GM12878 (cell line): Measurements from ENCODE around the gene VDR. TPM values are rescaled to one million over a fixed set of nuclear protein-coding genes. Genes with fewer than 3 reads are reported as not detected.
A peak's percentile ranks its signal among the peaks of the same experiment; 100 is the strongest.

ENCODE experiments used
- ATAC-seq: fragments of 200-7000 bp; cut with Tn5 transposase; 3 replicates; pipeline ENCODE4 v1.9.1; 2020; ENCODE audit warnings: mild to moderate bottlenecking, moderate library complexity
- BruUV-seq: library from RNA; stranded (reverse); fragments of 400-500 nt; replicated peaks from 2 replicates; lab custom pipeline; 2021; lab: Mats Ljungman, UMichigan
- CTCF ChIA-PET: fragments of 300-600 bp; sonication (Branson Sonifier 250); formaldehyde crosslinking; extraction: SDS; loops from one replicate; lab custom pipeline; 2021; ENCODE audit warnings: inconsistent platforms; lab: Yijun Ruan, JAX
- POLR2A ChIA-PET: fragments of 350-600 bp; formaldehyde crosslinking; extraction: SDS; loops from one replicate; lab custom pipeline; 2021; ENCODE audit warnings: inconsistent platforms; lab: Charles Lee
- RAD21 ChIA-PET: fragments of 300-600 bp; sonication (Branson Sonifier 250); formaldehyde crosslinking; loops from one replicate; lab custom pipeline; 2023; ENCODE audit warnings: antibody characterized with exemption; ENCODE audit not compliant: unreplicated experiment; lab: Charles Lee
- SMC1A ChIA-PET: fragments of 300-600 bp; sonication (Branson Sonifier 250); formaldehyde crosslinking; loops from one replicate; lab custom pipeline; 2023; ENCODE audit not compliant: unreplicated experiment, uncharacterized antibody; lab: Charles Lee
- DNase-seq: peaks from one replicate; pipeline ENCODE4 v3.0.0-alpha.2; 2011; ENCODE audit warnings: low read depth, low spot score
- FAIRE-seq: peaks from 3 replicates; lab custom pipeline; 2011; peaks lifted over from hg19 to GRCh38; lab: Jason Lieb, UNC
- H2AFZ ChIP-seq: 2 replicates; pipeline ENCODE4 v1.6.0; 2011; ENCODE audit warnings: low read depth, low read length, control low read depth; ENCODE audit not compliant: control insufficient read depth
- H3K27ac ChIP-seq: 2 replicates; pipeline ENCODE4 v1.5.1; 2011; ENCODE audit warnings: control low read depth; ENCODE audit not compliant: control insufficient read depth, insufficient read depth
- H3K27me3 ChIP-seq, 2 experiments: replicated peaks in 1 of 2; 2 replicates each; pipeline versions ENCODE4 v1.6.0 to v1.6.1; 2011; ENCODE audit warnings: low read length in 1 of 2; ENCODE audit not compliant: control insufficient read depth in 2 of 2, insufficient read depth in 2 of 2
- H3K36me3 ChIP-seq, 2 experiments: 2 replicates each; pipeline ENCODE4 v1.5.1; 2011; ENCODE audit warnings: low read length in 1 of 2; ENCODE audit not compliant: control insufficient read depth in 2 of 2, insufficient read depth in 2 of 2
- H3K4me1 ChIP-seq: 2 replicates; pipeline ENCODE4 v1.6.1; 2011; ENCODE audit warnings: mild to moderate bottlenecking, low read length, moderate library complexity, mixed read lengths; ENCODE audit not compliant: control insufficient read depth, insufficient read depth
- H3K4me2 ChIP-seq: 2 replicates; pipeline ENCODE4 v1.6.0; 2011; ENCODE audit warnings: control low read depth; ENCODE audit not compliant: control insufficient read depth, insufficient read depth
- H3K4me3 ChIP-seq: fragments of 200-600 bp; sonication (generic); 2 replicates; pipeline ENCODE4 v1.5.1; 2016
- H3K79me2 ChIP-seq: 2 replicates; pipeline ENCODE4 v1.6.0; 2011; ENCODE audit warnings: low read length; ENCODE audit not compliant: control insufficient read depth, insufficient read depth
- H3K9ac ChIP-seq: 2 replicates; pipeline ENCODE4 v1.8.0; 2011; ENCODE audit warnings: low read length, control low read depth, mixed read lengths; ENCODE audit not compliant: control insufficient read depth, insufficient read depth
- H3K9me3 ChIP-seq: replicated peaks from 3 replicates; pipeline ENCODE4 v1.5.1; 2011; ENCODE audit warnings: mild to moderate bottlenecking, low read length; ENCODE audit not compliant: control insufficient read depth, insufficient read depth
- H4K20me1 ChIP-seq: 2 replicates; pipeline ENCODE4 v1.6.0; 2011; ENCODE audit not compliant: control insufficient read depth, insufficient read depth
- BHLHE40 ChIP-seq, 2 experiments: fragments of 450-650 bp in 1 of 2; IDR thresholded peaks; 2 replicates each; pipeline ENCODE4 v1.6.1; 2011 to 2017; ENCODE audit warnings: low read depth in 2 of 2, borderline replicate concordance in 1 of 2, improper control_type of control experiment in 1 of 2, low read length in 1 of 2, mild to moderate bottlenecking in 1 of 2
- CEBPB ChIP-seq, 2 experiments: fragments of 150-350 bp in 1 of 2; IDR thresholded peaks; 2 replicates each; pipeline ENCODE4 v1.6.1; 2012 to 2014; ENCODE audit warnings: low read depth in 2 of 2, low read length in 2 of 2, borderline replicate concordance in 1 of 2, inconsistent platforms in 1 of 2
- CEBPZ ChIP-seq: fragments of 150-350 bp; IDR thresholded peaks from 2 replicates; pipeline ENCODE4 v1.6.1; 2016; ENCODE audit warnings: low read depth, low read length
- CTCF ChIP-seq, 3 experiments: IDR thresholded peaks in 2 of 3; conservative IDR thresholded peaks in 1 of 3; 2 replicates each; pipeline ENCODE4 v1.5.1; 2011; ENCODE audit warnings: low read depth in 3 of 3, low read length in 3 of 3, mild to moderate bottlenecking in 3 of 3, control low read depth in 2 of 3, moderate library complexity in 2 of 3, inconsistent platforms in 1 of 3, mixed read lengths in 1 of 3; ENCODE audit not compliant: control insufficient read depth in 2 of 3, insufficient read depth in 1 of 3; ENCODE audit errors: extremely low read depth in 1 of 3
- ESRRA ChIP-seq: IDR thresholded peaks from 2 replicates; pipeline ENCODE4 v1.6.1; 2012; ENCODE audit warnings: mild to moderate bottlenecking, low read length, improper control_type of control experiment
- FOS ChIP-seq: IDR thresholded peaks from 3 replicates; pipeline ENCODE4 v1.6.1; 2011; ENCODE audit warnings: borderline replicate concordance; ENCODE audit not compliant: insufficient read length; ENCODE audit errors: extremely low read depth
- MEF2A ChIP-seq: IDR thresholded peaks from 2 replicates; pipeline ENCODE4 v1.6.1; 2011; ENCODE audit warnings: low read depth, mild to moderate bottlenecking, low read length, moderate library complexity; ENCODE audit not compliant: insufficient read depth
- RAD21 ChIP-seq: IDR thresholded peaks from 2 replicates; pipeline ENCODE4 v1.6.1; 2011; ENCODE audit warnings: mild to moderate bottlenecking, low read depth, low read length, moderate library complexity; ENCODE audit not compliant: insufficient read depth
- RAD51 ChIP-seq: fragments of 450-650 bp; IDR thresholded peaks from 2 replicates; pipeline ENCODE4 v1.6.1; 2016; ENCODE audit warnings: moderate library complexity, mild to moderate bottlenecking, inconsistent platforms
- RCOR1 ChIP-seq: conservative IDR thresholded peaks from 2 replicates; pipeline ENCODE4 v1.6.1; 2012; ENCODE audit warnings: low read depth, low read length, improper control_type of control experiment
- RUNX3 ChIP-seq: IDR thresholded peaks from 2 replicates; pipeline ENCODE4 v1.6.1; 2012; ENCODE audit warnings: low read length, inconsistent platforms
- SMC3 ChIP-seq: IDR thresholded peaks from 2 replicates; pipeline ENCODE4 v1.6.1; 2011; ENCODE audit warnings: low read length, improper control_type of control experiment, borderline replicate concordance
- SP1 ChIP-seq: IDR thresholded peaks from one replicate; pipeline ENCODE4 v1.6.1; 2011; ENCODE audit warnings: low read depth, low read length
- TAF1 ChIP-seq: IDR thresholded peaks from 2 replicates; pipeline ENCODE4 v1.6.1; 2011; ENCODE audit warnings: mild to moderate bottlenecking, low read depth, low read length, borderline replicate concordance
- TCF3 ChIP-seq: IDR thresholded peaks from 2 replicates; pipeline ENCODE4 v1.6.1; 2012; ENCODE audit warnings: low read depth, mild to moderate bottlenecking, low read length, borderline replicate concordance; ENCODE audit not compliant: insufficient read depth
- WGBS: methylation state at CpG from one replicate; pipeline ENCODE4 v1.1.6; 2016; ENCODE audit warnings: low lambda C conversion rate; ENCODE audit not compliant: insufficient replicate concordance, insufficient coverage; ENCODE audit errors: missing lambda C conversion rate; 5-methylcytosine and 5-hydroxymethylcytosine counted together
- in situ Hi-C: fragments of 300-500 bp; cut with MboI; formaldehyde crosslinking; loops from 9 replicates; pipeline ENCODE4 v1.14.3; 2018; ENCODE audit warnings: mixed read lengths
- intact Hi-C: fragments of 100-400 bp; cut with micrococcal nuclease; formaldehyde crosslinking; loops from one replicate; pipeline ENCODE4 v1.14.2; 2022; ENCODE audit not compliant: unreplicated experiment
- polyA plus RNA-seq, 11 experiments: library from polyadenylated mRNA; depleted of rRNA in 4 of 11; unstranded in 6 of 11; stranded (reverse) in 5 of 11; fragments of >200 nt; fragmentation: Nextera tagmentation in 4 of 11; fragmentation: Illumina TruSeq in 1 of 11; extraction: Ambion mirVana in 4 of 11; extraction: Trizol in 1 of 11; gene quantifications; 1 replicate in 1 of 11; 2 replicates in 10 of 11; pipeline versions ENCODE4 v1.2.1 to v1.2.3, GENCODE V29; 2011 to 2016; ENCODE audit warnings: inconsistent platforms in 2 of 11, missing spikeins in 2 of 11, low read depth in 1 of 11
- total RNA-seq, 4 experiments: library from RNA; depleted of rRNA in 3 of 4; stranded (reverse); fragments of >200 nt in 3 of 4; fragmentation: Illumina TruSeq in 1 of 4; extraction: Trizol in 1 of 4; gene quantifications; 2 replicates each; pipeline versions ENCODE4 v1.2.1 to v1.2.3, GENCODE V29; 2013 to 2021

VDR gene
- total and polyA plus RNA-seq, 10 of the 15 experiments (the other 5 are each of a cell fraction or from before 2014, with no cell fraction given), result 0.27 to 7.9 (median 3.0) TPM

GRCh38 chr12:47870175-47870781 is 34.5 kb downstream of the VDR start:
- intact Hi-C loops, result no loop called here

More at GRCh38 chr12:47870175-47870781, 34.5 kb downstream of the VDR start:
- H3K27me3 ChIP-seq, result no peaks in the 10 kb centered on the region
- H3K4me1 ChIP-seq, result peaks cover 31% of the 10 kb centered on the region
- DNase-seq (peak; percentile 43), ATAC-seq (peak; percentile 76), FAIRE-seq (no peak)
- H3K4me2 ChIP-seq, result peak overlapping the region; percentile 28; the same call in 1 of the 2 replicates
- no peaks in the 10 kb centered on the region for H3K9me3 ChIP-seq
- no peaks in the 10 kb centered on the region for H3K79me2 ChIP-seq
- BruUV-seq, result no TSS peak
- no peaks in the 10 kb centered on the region for H3K36me3 ChIP-seq
- ChIA-PET CTCF (interaction anchor here (0.8 to 8.3 kb wide), 13 partner anchors 14 to 295 kb away, joined by 3 to 94 read pairs (median 3); partner anchors contain the start of genes ASB8 and VDR), SMC1A (interaction anchor here (0.8 to 9.0 kb wide), 11 partner anchors 9 to 127 kb away, joined by 3 to 118 read pairs (median 5); partner anchors contain the start of gene VDR), RAD21 (interaction anchor here (0.7 to 3.7 kb wide), 10 partner anchors 9 to 287 kb away, joined by 3 to 44 read pairs (median 6); partner anchors contain the start of genes ASB8, TMEM106C and VDR), POLR2A (interaction anchor here (0.6 to 3.3 kb wide), 6 partner anchors 10 to 612 kb away, joined by 3 to 27 read pairs (median 5); partner anchors contain the start of gene C12orf54)
- TF ChIP-seq CTCF (IDR thresholded peaks at IDR 0.05 in 2 of 3, conservative IDR thresholded peaks at IDR 0.05 in 1 of 3; ENCODE audit: control insufficient read depth in 2 of 3, extremely low read depth in 1 of 3, insufficient read depth in 1 of 3, low read depth in 3 of 3, low read length in 3 of 3), result peak; percentile 22 to 62 (median 53); a peak in 5 of 6 replicates
- no peak for TF ChIP-seq FOS
- no peak for TF ChIP-seq TAF1
- peak; percentile 51 for TF ChIP-seq RAD21
- no peak for TF ChIP-seq CEBPB (IDR thresholded peaks at IDR 0.05; ENCODE audit: borderline replicate concordance in 1 of 2, low read depth in 2 of 2, low read length in 2 of 2)
- no peak for TF ChIP-seq RAD51
- no peak for TF ChIP-seq ESRRA
- TF ChIP-seq RUNX3, result peak; percentile 10; the same call in 1 of the 2 replicates
- TF ChIP-seq SMC3, result peak; percentile 36; the same call in 1 of the 2 replicates
- 0 out of 2 replicates have a peak, but pooled peaks have one; percentile 26 for TF ChIP-seq MEF2A
- no peak for TF ChIP-seq SP1
- TF ChIP-seq BHLHE40 (IDR thresholded peaks at IDR 0.05; ENCODE audit: borderline replicate concordance in 1 of 2, low read depth in 2 of 2, low read length in 1 of 2), result no peak
- TF ChIP-seq RCOR1, result no peak
- TF ChIP-seq CEBPZ, result no peak
- no peak for TF ChIP-seq TCF3
- H2AFZ ChIP-seq, result no peak overlapping the region
- H4K20me1 ChIP-seq, result no peaks in the 10 kb centered on the region
- WGBS, result 49% methylated on average over 6 of the region's 6 CpGs
- H3K9ac ChIP-seq, result no peak overlapping the region
- H3K27ac ChIP-seq, result 0 out of 2 replicates have a peak overlapping the region, but pooled peaks have one; percentile 4
- in situ Hi-C loops, result no loop called here
- no peak overlapping the region for H3K4me3 ChIP-seq
